IMR-90 (cell line): ENCODE data around the gene KRT72. TPM values are rescaled to one million over a fixed set of nuclear protein-coding genes. Genes with fewer than 3 reads are reported as not detected.

Experiments
- ATAC-seq: fragments of 200-7000 bp; cut with Tn5 transposase; 2 replicates; pipeline ENCODE4 v1.9.1; 2020; ENCODE audit warnings: low read depth, mild to moderate bottlenecking, moderate library complexity
- BruUV-seq: library from RNA; stranded (reverse); fragments of 400-500 nt; replicated peaks from 2 replicates; lab custom pipeline; 2021; lab: Mats Ljungman, UMichigan
- CTCF ChIA-PET: fragments of 300-600 bp; formaldehyde crosslinking; extraction: SDS; loops from one replicate; lab custom pipeline; 2021; ENCODE audit warnings: antibody characterized with exemption; lab: Yijun Ruan, JAX
- POLR2A ChIA-PET: fragments of 300-600 bp; sonication (Branson Sonifier 250); formaldehyde crosslinking; loops from one replicate; lab custom pipeline; 2022; ENCODE audit warnings: antibody characterized with exemption; ENCODE audit not compliant: unreplicated experiment; lab: Charles Lee
- DNase-seq: peaks from one replicate; pipeline ENCODE4 v3.0.0; 2013
- H2AFZ ChIP-seq: replicated peaks from 2 replicates; pipeline ENCODE3; 2013; ENCODE audit warnings: low read length, mild to moderate bottlenecking; ENCODE audit not compliant: poor library complexity
- H2AK5ac ChIP-seq: 2 replicates; pipeline ENCODE4 v1.6.1; 2013; ENCODE audit warnings: low read depth, low read length, inconsistent platforms
- H2AK9ac ChIP-seq: replicated peaks from 2 replicates; pipeline ENCODE3; 2013; ENCODE audit warnings: mild to moderate bottlenecking, low read depth, low read length, moderate library complexity; ENCODE audit not compliant: poor library complexity
- H2BK120ac ChIP-seq: 2 replicates; pipeline ENCODE4 v1.6.1; 2013; ENCODE audit warnings: low read depth, low read length, inconsistent platforms
- H2BK15ac ChIP-seq: 3 replicates; pipeline ENCODE4 v1.6.1; 2013; ENCODE audit warnings: low read depth, low read length, inconsistent platforms
- H2BK20ac ChIP-seq: 2 replicates; pipeline ENCODE4 v1.6.1; 2013; ENCODE audit warnings: low read depth, mild to moderate bottlenecking, inconsistent platforms, low read length, moderate library complexity
- H2BK5ac ChIP-seq: 2 replicates; pipeline ENCODE4 v1.6.1; 2013; ENCODE audit warnings: mild to moderate bottlenecking, low read depth, low read length, inconsistent platforms; ENCODE audit not compliant: poor library complexity, severe bottlenecking
- H3K14ac ChIP-seq: replicated peaks from 2 replicates; pipeline ENCODE4 v1.6.1; 2013; ENCODE audit warnings: low read depth, low read length, inconsistent platforms
- H3K18ac ChIP-seq: 2 replicates; pipeline ENCODE4 v1.6.1; 2013; ENCODE audit warnings: low read depth, low read length, control low read depth
- H3K23ac ChIP-seq: 2 replicates; pipeline ENCODE4 v1.6.1; 2013; ENCODE audit warnings: low read depth, low read length, inconsistent platforms
- H3K27ac ChIP-seq: 2 replicates; pipeline ENCODE4 v1.5.1; 2013; ENCODE audit warnings: mild to moderate bottlenecking, control low read depth, low read length; ENCODE audit not compliant: insufficient read depth
- H3K27me3 ChIP-seq: 2 replicates; pipeline ENCODE4 v1.6.1; 2013; ENCODE audit warnings: low read length; ENCODE audit not compliant: control insufficient read depth, insufficient read depth
- H3K36me3 ChIP-seq: 2 replicates; pipeline ENCODE4 v1.6.1; 2013; ENCODE audit warnings: low read length, mixed read lengths; ENCODE audit not compliant: control insufficient read depth, insufficient read depth
- H3K4ac ChIP-seq: 2 replicates; pipeline ENCODE4 v1.6.1; 2013; ENCODE audit warnings: low read depth, low read length, inconsistent platforms
- H3K4me1 ChIP-seq: 2 replicates; pipeline ENCODE4 v1.6.1; 2013; ENCODE audit warnings: low read length, mixed read lengths; ENCODE audit not compliant: control insufficient read depth, insufficient read depth
- H3K4me2 ChIP-seq: 2 replicates; pipeline ENCODE4 v1.6.1; 2013; ENCODE audit warnings: low read depth, mild to moderate bottlenecking, control low read depth, low read length, moderate library complexity
- H3K4me3 ChIP-seq: 2 replicates; pipeline ENCODE4 v1.5.1; 2013; ENCODE audit warnings: low read depth, mild to moderate bottlenecking, control low read depth, low read length, moderate library complexity; ENCODE audit not compliant: insufficient read depth
- H3K56ac ChIP-seq: 2 replicates; pipeline ENCODE4 v1.6.1; 2013; ENCODE audit warnings: low read length, inconsistent platforms; ENCODE audit not compliant: insufficient read depth; ENCODE audit errors: extremely low read depth
- H3K79me1 ChIP-seq, 2 experiments: 2 replicates each; pipeline ENCODE4 v1.6.1; 2013; ENCODE audit warnings: low read length in 2 of 2, inconsistent platforms in 1 of 2, low read depth in 1 of 2
- H3K9ac ChIP-seq: 2 replicates; pipeline ENCODE4 v1.6.1; 2013; ENCODE audit warnings: low read depth, low read length, control low read depth
- H3K9me1 ChIP-seq: 2 replicates; pipeline ENCODE4 v1.6.1; 2013; ENCODE audit warnings: low read length, inconsistent platforms; ENCODE audit not compliant: insufficient read depth
- H3K9me3 ChIP-seq: 2 replicates; pipeline ENCODE4 v1.6.1; 2013; ENCODE audit warnings: low read length; ENCODE audit not compliant: control insufficient read depth, insufficient read depth
- H4K20me1 ChIP-seq: 2 replicates; pipeline ENCODE4 v1.6.1; 2013; ENCODE audit warnings: low read length, inconsistent platforms; ENCODE audit not compliant: insufficient read depth
- H4K5ac ChIP-seq: 2 replicates; pipeline ENCODE4 v1.6.1; 2013; ENCODE audit warnings: mild to moderate bottlenecking, low read depth, low read length, control low read depth
- H4K8ac ChIP-seq, 2 experiments: 2 replicates each; pipeline ENCODE4 v1.6.1; 2013; ENCODE audit warnings: low read depth in 2 of 2, low read length in 2 of 2, control low read depth in 1 of 2, inconsistent platforms in 1 of 2
- H4K91ac ChIP-seq: 2 replicates; pipeline ENCODE4 v1.6.1; 2013; ENCODE audit warnings: low read depth, low read length, inconsistent platforms; ENCODE audit not compliant: insufficient read depth
- BHLHE40 ChIP-seq: fragments of 150-350 bp; IDR thresholded peaks from 2 replicates; pipeline ENCODE4 v1.6.1; 2016; ENCODE audit warnings: mild to moderate bottlenecking, low read depth, low read length
- CEBPB ChIP-seq: IDR thresholded peaks from 2 replicates; pipeline ENCODE4 v1.6.1; 2012; ENCODE audit warnings: low read depth, low read length, improper control_type of control experiment
- CHD1 ChIP-seq: IDR thresholded peaks from 2 replicates; pipeline ENCODE4 v1.6.1; 2012; ENCODE audit warnings: low read depth, low read length, improper control_type of control experiment
- CTCF ChIP-seq: conservative IDR thresholded peaks from 2 replicates; pipeline ENCODE4 v1.5.1; 2012; ENCODE audit warnings: mild to moderate bottlenecking, low read depth, low read length, improper control_type of control experiment
- ELK1 ChIP-seq: fragments of 150-350 bp; IDR thresholded peaks from 2 replicates; pipeline ENCODE4 v1.6.1; 2016; ENCODE audit warnings: low read depth, mild to moderate bottlenecking, low read length, moderate library complexity, borderline replicate concordance
- FOS ChIP-seq: fragments of 150-350 bp; IDR thresholded peaks from 2 replicates; pipeline ENCODE4 v1.6.1; 2016; ENCODE audit warnings: low read depth, low read length
- MAFK ChIP-seq: IDR thresholded peaks from 2 replicates; pipeline ENCODE4 v1.6.1; 2012; ENCODE audit warnings: low read depth, low read length, improper control_type of control experiment
- MAZ ChIP-seq: IDR thresholded peaks from 2 replicates; pipeline ENCODE4 v1.6.1; 2012; ENCODE audit warnings: low read depth, mild to moderate bottlenecking, low read length, improper control_type of control experiment, moderate library complexity, borderline replicate concordance
- MXI1 ChIP-seq: IDR thresholded peaks from 2 replicates; pipeline ENCODE4 v1.6.1; 2012; ENCODE audit warnings: low read depth, mild to moderate bottlenecking, low read length, moderate library complexity, borderline replicate concordance
- NFE2L2 ChIP-seq: fragments of 150-350 bp; IDR thresholded peaks from 2 replicates; pipeline ENCODE4 v1.6.1; 2016; ENCODE audit warnings: low read depth, mild to moderate bottlenecking, low read length
- POLR2A ChIP-seq: IDR thresholded peaks from 2 replicates; pipeline ENCODE4 v1.6.1; 2012; ENCODE audit warnings: mild to moderate bottlenecking, low read depth, low read length
- RAD21 ChIP-seq: IDR thresholded peaks from 2 replicates; pipeline ENCODE4 v1.6.1; 2012; ENCODE audit warnings: low read length, improper control_type of control experiment
- RCOR1 ChIP-seq: IDR thresholded peaks from 2 replicates; pipeline ENCODE4 v1.6.1; 2012; ENCODE audit warnings: mild to moderate bottlenecking, low read length, improper control_type of control experiment; ENCODE audit not compliant: insufficient replicate concordance
- RFX5 ChIP-seq: IDR thresholded peaks from 2 replicates; pipeline ENCODE4 v1.8.0; 2012; ENCODE audit warnings: low read depth, mild to moderate bottlenecking, low read length, moderate library complexity
- SMC3 ChIP-seq: fragments of 150-350 bp; IDR thresholded peaks from 2 replicates; pipeline ENCODE4 v1.6.1; 2016; ENCODE audit warnings: low read depth, mild to moderate bottlenecking, antibody characterized with exemption, low read length, moderate library complexity
- USF2 ChIP-seq: fragments of 150-350 bp; IDR thresholded peaks from 2 replicates; pipeline ENCODE4 v1.6.1; 2017; ENCODE audit warnings: mild to moderate bottlenecking, antibody characterized with exemption, low read length, low read depth
- WGBS, 2 experiments: methylation state at CpG; one replicate each; pipeline versions ENCODE4 v1.1.5 to v1.1.7; 2013; ENCODE audit warnings: missing lambda C conversion rate in 2 of 2; ENCODE audit not compliant: insufficient read length in 1 of 2; ENCODE audit errors: extremely low coverage in 2 of 2; 5-methylcytosine and 5-hydroxymethylcytosine counted together
- dilution Hi-C: fragments of 300-500 bp; cut with HindIII; formaldehyde crosslinking; loops from one replicate; pipeline ENCODE4 v1.14.3; 2018; ENCODE audit warnings: low sequenced_read_pairs; ENCODE audit not compliant: unreplicated experiment
- in situ Hi-C: fragments of 300-500 bp; cut with MboI; formaldehyde crosslinking; loops from 3 replicates; pipeline ENCODE4 v1.14.3; 2019; ENCODE audit warnings: low sequenced_read_pairs, inconsistent platforms, mixed read lengths
- intact Hi-C: fragments of 100-400 bp; cut with micrococcal nuclease; formaldehyde crosslinking; loops from 2 replicates; pipeline ENCODE4 v1.10.0; 2022
- polyA plus RNA-seq, 3 experiments: library from polyadenylated mRNA; depleted of rRNA; stranded (reverse); fragments of >200 nt; gene quantifications; 2 replicates each; pipeline ENCODE4 v1.2.3, GENCODE V29; 2012; ENCODE audit warnings: low replicate concordance in 1 of 3
- total RNA-seq: library from RNA; depleted of rRNA; stranded (reverse); fragments of >200 nt; gene quantifications from 2 replicates; pipeline ENCODE4 v1.2.3, GENCODE V29; 2012

Gene KRT72
- total and polyA plus RNA-seq, 2 of the 4 experiments (the other 2 are of a cell fraction) = not detected

- Histone ChIP-seq H2AK5ac (no peak overlapping the region), H3K4ac (no peak overlapping the region), H3K9me1 (no peaks in the 10 kb centered on the region), H3K18ac (no peak overlapping the region), H3K56ac (no peak overlapping the region), H4K20me1 (no peaks in the 10 kb centered on the region), H3K4me1 (no peaks in the 10 kb centered on the region), H4K91ac (no peak overlapping the region), H3K79me1 (no peaks in the 10 kb centered on the region), H3K14ac (no peak overlapping the region), H2BK20ac (no peak overlapping the region), H3K9ac (no peak overlapping the region), H3K36me3 (no peaks in the 10 kb centered on the region), H3K4me3 (no peak overlapping the region), H2BK120ac (no peak overlapping the region), H2AK9ac (no peak overlapping the region), H4K8ac (no peak overlapping the region), H3K27me3 (peaks cover 5% of the 10 kb centered on the region), H3K9me3 (no peaks in the 10 kb centered on the region), H3K23ac (no peak overlapping the region), H4K5ac (no peak overlapping the region), H2BK5ac (no peak overlapping the region), H3K4me2 (no peak overlapping the region), H2AFZ (no peak overlapping the region), H3K27ac (no peak overlapping the region), H2BK15ac (no peak overlapping the region)
- DNase-seq = no peak
- in situ Hi-C loops (no loop called here), intact Hi-C loops (no loop called here), dilution Hi-C loops (no loop called here)
- CTCF ChIA-PET = no interaction called here
- TF ChIP-seq NFE2L2 (no peak), SMC3 (no peak), FOS (no peak), CEBPB (no peak), CHD1 (no peak), RFX5 (no peak), MAZ (no peak), ELK1 (no peak), MXI1 (no peak), RAD21 (no peak), MAFK (no peak), BHLHE40 (no peak), USF2 (no peak), RCOR1 (no peak), POLR2A (no peak), CTCF (no peak)
- ATAC-seq = no peak
- 60% methylated on average over 3 of the region's 3 CpGs; no CpG with 5 or more reads in 1 of the 2 experiments for WGBS, 2 experiments
- POLR2A ChIA-PET = no interaction called here
- no TSS peak for BruUV-seq
These were observed 64.2 kb downstream of the KRT72 start for GRCh38 chr12:52537101-52537500.
